Endothelial cell of umbilical vein (primary cell): ENCODE results near the gene ELMO2.

ENCODE experiments used
- EZH2 ChIP-seq: IDR thresholded peaks from 2 replicates; pipeline ENCODE4 v1.6.1; 2012; ENCODE audit warnings: borderline replicate concordance, low read depth, mild to moderate bottlenecking, moderate library complexity, low read length, inconsistent platforms; ENCODE audit not compliant: severe bottlenecking
- MAX ChIP-seq: IDR thresholded peaks from 2 replicates; pipeline ENCODE4 v1.6.1; 2011; ENCODE audit not compliant: insufficient read depth, insufficient read length
- POLR2A ChIP-seq: IDR thresholded peaks from 2 replicates; pipeline ENCODE4 v1.6.1; 2012; ENCODE audit warnings: low read depth, mild to moderate bottlenecking, control low read depth, low read length
- TF ChIP-seq, protein P1 (sequence below), 2 donors: IDR thresholded peaks; 1 replicate in 1 of 2; 2 replicates in 1 of 2; pipeline ENCODE4 v1.5.1; 2011; ENCODE audit warnings: low read length in 2 of 2, mild to moderate bottlenecking in 2 of 2, moderate library complexity in 2 of 2, control low read depth in 1 of 2, inconsistent platforms in 1 of 2, low read depth in 1 of 2; ENCODE audit not compliant: insufficient read depth in 1 of 2; ENCODE audit errors: extremely low read depth in 1 of 2

- TF ChIP-seq, protein P1, sequence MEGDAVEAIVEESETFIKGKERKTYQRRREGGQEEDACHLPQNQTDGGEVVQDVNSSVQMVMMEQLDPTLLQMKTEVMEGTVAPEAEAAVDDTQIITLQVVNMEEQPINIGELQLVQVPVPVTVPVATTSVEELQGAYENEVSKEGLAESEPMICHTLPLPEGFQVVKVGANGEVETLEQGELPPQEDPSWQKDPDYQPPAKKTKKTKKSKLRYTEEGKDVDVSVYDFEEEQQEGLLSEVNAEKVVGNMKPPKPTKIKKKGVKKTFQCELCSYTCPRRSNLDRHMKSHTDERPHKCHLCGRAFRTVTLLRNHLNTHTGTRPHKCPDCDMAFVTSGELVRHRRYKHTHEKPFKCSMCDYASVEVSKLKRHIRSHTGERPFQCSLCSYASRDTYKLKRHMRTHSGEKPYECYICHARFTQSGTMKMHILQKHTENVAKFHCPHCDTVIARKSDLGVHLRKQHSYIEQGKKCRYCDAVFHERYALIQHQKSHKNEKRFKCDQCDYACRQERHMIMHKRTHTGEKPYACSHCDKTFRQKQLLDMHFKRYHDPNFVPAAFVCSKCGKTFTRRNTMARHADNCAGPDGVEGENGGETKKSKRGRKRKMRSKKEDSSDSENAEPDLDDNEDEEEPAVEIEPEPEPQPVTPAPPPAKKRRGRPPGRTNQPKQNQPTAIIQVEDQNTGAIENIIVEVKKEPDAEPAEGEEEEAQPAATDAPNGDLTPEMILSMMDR (IDR thresholded peaks at IDR 0.05; ENCODE audit: extremely low read depth in 1 of 2, insufficient read depth in 1 of 2, low read depth in 1 of 2, low read length in 2 of 2), result no peak
- TF ChIP-seq MAX, result no peak
- TF ChIP-seq POLR2A, result no peak
- TF ChIP-seq EZH2, result no peak
These were observed 80.6 kb downstream of the ELMO2 start for GRCh38 chr20:46325789-46326188.
